ENCODE results near the gene RAMP2. TPM values are rescaled to one million over a fixed set of nuclear protein-coding genes. Genes with fewer than 3 reads are reported as not detected.

RAMP2 gene
- total RNA-seq, 2 donors from 2014 or later = not detected

GRCh38 chr17:42779936-42780850, 19.2 kb downstream of the RAMP2 start, which contains the start of gene WNK4:
TSS of gene WNK4 (plus strand) at chr17:42780610. CDS start at chr17:42780699, 89 bp downstream.
- Mint-ChIP-seq H3K27ac (no peak within 1 kb of the TSS), H3K4me3 (no peak within 1 kb of the TSS), H3K4me1 (peaks cover 15% of the 10 kb centered on the region), H3K9me3 (no peaks in the 10 kb centered on the region), H3K36me3 (ENCODE audit: low read depth) (peaks cover 48% of the 10 kb centered on the region), H3K27me3 (peaks cover 28% of the 10 kb centered on the region)
- ATAC-seq (replicated peaks) = peak; percentile 24

- Mint-ChIP-seq H3K4me1 (peaks cover 22% of the 10 kb centered on the region), H3K9me3 (no peaks in the 10 kb centered on the region), H3K27me3 (peaks cover 35% of the 10 kb centered on the region), H3K4me3 (no peak overlapping the region), H3K36me3 (ENCODE audit: low read depth) (peaks cover 45% of the 10 kb centered on the region), H3K27ac (no peak overlapping the region)
- no peak for ATAC-seq (replicated peaks)
These were observed 20.0 kb downstream of the RAMP2 start for GRCh38 chr17:42780851-42781638.

DNA sequence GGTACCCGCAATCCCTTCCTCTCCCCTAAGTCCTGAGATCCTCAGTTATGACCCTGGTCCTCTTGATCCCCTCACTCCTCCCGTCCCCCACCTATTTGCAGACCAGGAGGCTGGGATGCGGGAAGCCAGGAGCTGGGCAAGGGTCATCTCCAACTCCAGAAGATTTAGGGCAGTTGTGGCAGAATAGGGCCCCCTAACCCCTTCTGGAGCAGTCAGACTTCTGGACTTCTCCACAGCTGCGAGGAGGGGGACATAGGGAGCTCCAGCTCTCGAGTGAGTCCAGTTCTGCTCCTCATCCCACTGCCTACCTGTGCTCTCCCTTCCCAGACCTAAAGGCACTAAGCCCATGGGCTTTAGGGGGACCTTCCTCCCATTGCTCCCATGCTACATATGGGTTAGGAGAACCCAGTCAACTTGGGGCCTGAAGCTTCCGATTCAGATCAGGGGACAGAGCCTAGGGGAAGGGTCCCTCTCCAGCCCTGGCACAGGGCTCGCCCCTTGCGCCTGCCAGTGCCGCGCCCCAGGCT, 20.7 kb downstream of the RAMP2 start:
- Mint-ChIP-seq H3K27ac (no peak overlapping the region), H3K27me3 (peaks cover 36% of the 10 kb centered on the region), H3K4me3 (no peak overlapping the region), H3K36me3 (ENCODE audit: low read depth) (peaks cover 39% of the 10 kb centered on the region), H3K4me1 (peaks cover 22% of the 10 kb centered on the region), H3K9me3 (no peaks in the 10 kb centered on the region)
- no peak for ATAC-seq (replicated peaks)

DNA sequence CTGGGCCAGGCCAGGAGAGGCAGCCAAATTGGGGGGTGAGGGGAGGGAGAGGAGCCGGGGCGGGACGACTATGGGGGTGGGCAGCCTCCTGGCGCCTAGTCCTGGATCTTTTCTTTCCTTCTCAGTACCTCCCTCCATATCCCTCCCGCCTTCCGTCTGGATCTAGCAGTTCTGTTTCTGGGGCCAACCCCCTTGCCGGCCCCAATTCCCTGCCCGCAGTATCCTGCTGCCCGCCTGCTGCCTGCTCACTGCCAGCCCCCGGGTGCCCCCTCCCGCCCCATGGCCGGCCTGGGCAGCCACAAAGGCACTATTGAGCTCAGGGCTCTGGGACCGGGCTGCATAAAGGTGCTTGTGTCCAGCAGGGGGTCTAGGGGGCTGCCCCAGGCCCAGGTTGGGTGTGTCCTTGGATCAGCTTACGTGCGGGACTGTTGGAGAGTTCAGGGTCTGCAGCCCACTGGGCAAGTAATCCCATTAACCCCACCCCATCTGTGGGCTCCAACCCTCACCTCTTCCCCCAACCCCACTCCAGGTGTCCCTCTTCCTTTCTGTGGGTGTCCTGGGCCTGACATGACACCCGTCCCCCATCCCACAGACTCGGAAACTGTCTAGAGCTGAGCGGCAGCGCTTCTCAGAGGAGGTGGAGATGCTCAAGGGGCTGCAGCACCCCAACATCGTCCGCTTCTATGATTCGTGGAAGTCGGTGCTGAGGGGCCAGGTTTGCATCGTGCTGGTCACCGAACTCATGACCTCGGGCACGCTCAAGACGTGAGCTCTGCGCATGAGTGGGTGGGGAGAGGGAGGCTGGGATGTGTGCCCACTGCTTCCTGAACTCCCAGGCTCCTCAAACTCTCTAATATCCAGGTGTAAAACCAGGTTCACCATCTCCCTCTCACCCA, 21.4 kb downstream of the RAMP2 start:
- peak; percentile 7 for ATAC-seq (replicated peaks)
- H3K36me3 Mint-ChIP-seq (ENCODE audit: low read depth) = peaks cover 33% of the 10 kb centered on the region

GRCh38 chr17:42783062-42783790, 22.2 kb downstream of the RAMP2 start:
- no peaks in the 10 kb centered on the region for H3K9me3 Mint-ChIP-seq
- peaks cover 51% of the 10 kb centered on the region for H3K27me3 Mint-ChIP-seq
- peaks cover 25% of the 10 kb centered on the region for H3K36me3 Mint-ChIP-seq (ENCODE audit: low read depth)
- H3K4me1 Mint-ChIP-seq = peaks cover 22% of the 10 kb centered on the region
- no peak overlapping the region for H3K4me3 Mint-ChIP-seq
- no peak for ATAC-seq (replicated peaks)
- no peak overlapping the region for H3K27ac Mint-ChIP-seq

More for the DNA sequence above, 21.4 kb downstream of the RAMP2 start:
- no peak overlapping the region for H3K4me3 Mint-ChIP-seq
- H3K27ac Mint-ChIP-seq = no peak overlapping the region
- H3K27me3 Mint-ChIP-seq = peaks cover 43% of the 10 kb centered on the region
- peaks cover 22% of the 10 kb centered on the region for H3K4me1 Mint-ChIP-seq
- no peaks in the 10 kb centered on the region for H3K9me3 Mint-ChIP-seq

- no peak for ATAC-seq (replicated peaks)
- Mint-ChIP-seq H3K36me3 (ENCODE audit: low read depth) (peaks cover 20% of the 10 kb centered on the region), H3K4me3 (no peak overlapping the region), H3K9me3 (no peaks in the 10 kb centered on the region), H3K27me3 (peaks cover 53% of the 10 kb centered on the region), H3K4me1 (peaks cover 22% of the 10 kb centered on the region), H3K27ac (no peak overlapping the region)
These were observed 22.7 kb downstream of the RAMP2 start for GRCh38 chr17:42783791-42784138.

DNA sequence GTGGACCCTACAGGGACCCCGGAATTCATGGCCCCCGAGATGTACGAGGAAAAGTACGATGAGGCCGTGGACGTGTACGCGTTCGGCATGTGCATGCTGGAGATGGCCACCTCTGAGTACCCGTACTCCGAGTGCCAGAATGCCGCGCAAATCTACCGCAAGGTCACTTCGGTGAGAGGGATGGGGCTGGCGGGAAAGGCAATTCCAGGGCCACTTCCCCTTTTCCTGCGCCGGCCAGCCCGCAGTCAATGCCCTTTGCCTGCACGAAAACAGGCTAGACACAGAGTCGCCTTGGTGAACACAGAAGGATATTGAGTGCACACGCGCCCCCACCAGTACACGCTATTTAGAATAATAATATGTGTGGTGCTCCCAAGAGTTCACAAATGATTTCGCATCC, 23.4 kb downstream of the RAMP2 start:
- no peak for ATAC-seq (replicated peaks)
- peaks cover 53% of the 10 kb centered on the region for H3K27me3 Mint-ChIP-seq
- no peaks in the 10 kb centered on the region for H3K9me3 Mint-ChIP-seq
- H3K4me3 Mint-ChIP-seq = peak overlapping the region; percentile 18
- no peak overlapping the region for H3K27ac Mint-ChIP-seq
- peaks cover 22% of the 10 kb centered on the region for H3K4me1 Mint-ChIP-seq
- peaks cover 13% of the 10 kb centered on the region for H3K36me3 Mint-ChIP-seq (ENCODE audit: low read depth)

GRCh38 chr17:42784811-42785592, 24.0 kb downstream of the RAMP2 start:
- no peak for ATAC-seq (replicated peaks)
- Mint-ChIP-seq H3K4me3 (peak overlapping the region; percentile 18), H3K9me3 (no peaks in the 10 kb centered on the region), H3K27ac (no peak overlapping the region), H3K36me3 (ENCODE audit: low read depth) (peaks cover 7% of the 10 kb centered on the region), H3K4me1 (peaks cover 22% of the 10 kb centered on the region), H3K27me3 (peaks cover 53% of the 10 kb centered on the region)

- peaks cover 48% of the 10 kb centered on the region for H3K27me3 Mint-ChIP-seq
These were observed 26.2 kb downstream of the RAMP2 start for GRCh38 chr17:42787266-42787665.

GRCh38 chr17:42791948-42792347, 30.9 kb downstream of the RAMP2 start:
- peaks cover 6% of the 10 kb centered on the region for H3K36me3 Mint-ChIP-seq (ENCODE audit: low read depth)
- no peak overlapping the region for H3K4me3 Mint-ChIP-seq
- H3K27ac Mint-ChIP-seq = no peak overlapping the region
- peaks cover 6% of the 10 kb centered on the region for H3K4me1 Mint-ChIP-seq
- ATAC-seq (replicated peaks) = no peak
- no peaks in the 10 kb centered on the region for H3K9me3 Mint-ChIP-seq
- H3K27me3 Mint-ChIP-seq = peaks cover 15% of the 10 kb centered on the region

More at GRCh38 chr17:42787266-42787665, 26.2 kb downstream of the RAMP2 start:
- Mint-ChIP-seq H3K36me3 (ENCODE audit: low read depth) (peaks cover 7% of the 10 kb centered on the region), H3K9me3 (no peaks in the 10 kb centered on the region), H3K27ac (no peak overlapping the region), H3K4me1 (peaks cover 22% of the 10 kb centered on the region), H3K4me3 (no peak overlapping the region)
- ATAC-seq (replicated peaks) = no peak

DNA sequence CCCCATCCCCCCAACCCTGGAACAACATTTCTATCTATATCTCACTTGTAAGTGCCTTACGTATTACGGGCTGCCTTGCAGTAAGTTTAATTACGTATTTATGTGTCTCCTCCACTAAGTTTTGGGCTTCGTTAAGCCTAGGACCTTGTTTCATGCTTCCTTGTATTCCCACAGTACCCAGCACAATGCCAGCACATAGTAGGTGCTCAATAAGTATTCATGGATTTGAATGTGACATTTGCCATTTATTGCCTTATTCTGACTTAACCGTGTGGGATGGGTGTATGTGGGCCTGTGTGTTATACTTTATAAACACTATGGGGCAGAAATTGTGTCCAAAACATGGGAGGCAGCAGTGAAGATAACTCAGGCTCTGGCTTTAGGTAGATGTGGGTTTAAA, 31.5 kb downstream of the RAMP2 start:
- no peaks in the 10 kb centered on the region for H3K9me3 Mint-ChIP-seq
- no peak overlapping the region for H3K4me3 Mint-ChIP-seq
- H3K27me3 Mint-ChIP-seq = peaks cover 9% of the 10 kb centered on the region
- no peak overlapping the region for H3K27ac Mint-ChIP-seq
- peaks cover 6% of the 10 kb centered on the region for H3K36me3 Mint-ChIP-seq (ENCODE audit: low read depth)
- H3K4me1 Mint-ChIP-seq = peaks cover 6% of the 10 kb centered on the region
- ATAC-seq (replicated peaks) = no peak

DNA sequence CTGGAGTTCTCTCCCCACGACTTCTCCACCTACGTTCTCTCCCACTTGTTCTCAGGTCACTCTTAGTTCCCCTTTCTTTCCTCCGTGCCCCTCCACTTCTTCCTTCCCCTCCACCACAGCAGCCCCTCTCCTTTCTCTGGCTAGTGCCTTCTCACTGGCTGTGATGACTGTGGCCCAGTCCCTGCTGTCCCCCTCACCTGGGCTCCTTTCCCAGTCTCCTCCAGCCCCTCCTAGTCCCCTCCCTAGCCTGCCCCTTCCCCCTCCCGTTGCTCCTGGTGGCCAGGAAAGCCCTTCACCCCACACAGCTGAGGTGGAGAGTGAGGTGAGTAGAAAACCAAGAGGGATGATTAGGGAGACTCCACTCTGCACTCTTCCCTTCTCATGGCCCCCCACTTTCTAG, 34.0 kb downstream of the RAMP2 start:
- no peak for ATAC-seq (replicated peaks)
- no peak overlapping the region for H3K4me3 Mint-ChIP-seq

DNA sequence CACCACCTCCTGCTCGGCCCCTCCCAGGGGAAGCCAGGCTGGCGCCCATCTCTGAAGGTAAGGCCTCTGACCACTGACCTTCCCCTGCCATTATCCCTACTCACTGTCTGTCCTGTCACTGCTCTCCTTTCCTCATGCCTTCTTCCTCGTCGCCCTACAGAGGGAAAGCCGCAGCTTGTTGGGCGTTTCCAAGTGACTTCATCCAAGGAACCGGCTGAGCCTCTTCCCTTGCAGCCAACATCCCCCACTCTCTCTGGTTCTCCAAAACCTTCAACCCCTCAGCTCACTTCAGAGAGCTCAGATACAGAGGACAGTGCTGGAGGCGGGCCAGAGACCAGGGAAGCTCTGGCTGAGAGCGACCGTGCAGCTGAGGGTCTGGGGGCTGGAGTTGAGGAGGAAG, 34.4 kb downstream of the RAMP2 start:
- Mint-ChIP-seq H3K9me3 (peaks cover 4% of the 10 kb centered on the region), H3K4me1 (peaks cover 12% of the 10 kb centered on the region), H3K4me3 (no peak overlapping the region), H3K27me3 (peaks cover 3% of the 10 kb centered on the region), H3K27ac (peak overlapping the region; percentile 34), H3K36me3 (ENCODE audit: low read depth) (peaks cover 6% of the 10 kb centered on the region)
- no peak for ATAC-seq (replicated peaks)

More for the DNA sequence above, 34.0 kb downstream of the RAMP2 start:
- Mint-ChIP-seq H3K36me3 (ENCODE audit: low read depth) (peaks cover 6% of the 10 kb centered on the region), H3K4me1 (peaks cover 12% of the 10 kb centered on the region), H3K9me3 (peaks cover 4% of the 10 kb centered on the region), H3K27ac (no peak overlapping the region), H3K27me3 (peaks cover 3% of the 10 kb centered on the region)

Data from activated T-helper 17 cell treated with anti-CD3 and anti-CD28 coated beads, Interleukin-2, amount 50 U/mL, for 72 hours (primary cell).